Smooth muscle cell (in vitro differentiated cells): ENCODE measurements around the gene SHISA6. TPM values are rescaled to one million over a fixed set of nuclear protein-coding genes. Genes with fewer than 3 reads are reported as not detected.

Source experiments
- DNase-seq: peaks from one replicate; lab custom pipeline; 2025; ENCODE audit not compliant: unreplicated experiment; lab: John Stamatoyannopoulos, UW
- H2AFZ ChIP-seq: fragments of 200-600 bp; sonication (generic); 2 replicates; pipeline ENCODE4 v1.6.0; 2016; ENCODE audit warnings: antibody characterized with exemption, low read depth, mild to moderate bottlenecking
- H3F3A ChIP-seq: fragments of 200-600 bp; sonication (generic); 2 replicates; pipeline ENCODE4 v1.6.0; 2017; ENCODE audit warnings: antibody characterized with exemption, low read depth
- H3K27ac ChIP-seq: fragments of 200-600 bp; sonication (generic); 2 replicates; pipeline ENCODE4 v1.5.1; 2016; ENCODE audit warnings: low read depth, mild to moderate bottlenecking
- H3K27me3 ChIP-seq: fragments of 200-600 bp; sonication (generic); 2 replicates; pipeline ENCODE4 v1.6.1; 2016; ENCODE audit warnings: low read depth, mild to moderate bottlenecking
- H3K36me3 ChIP-seq: fragments of 200-600 bp; sonication (generic); 2 replicates; pipeline ENCODE4 v1.5.1; 2016; ENCODE audit warnings: low read depth
- H3K4me1 ChIP-seq: fragments of 200-600 bp; sonication (generic); 2 replicates; pipeline ENCODE4 v1.5.1; 2016; ENCODE audit warnings: low read depth
- H3K4me2 ChIP-seq: fragments of 200-600 bp; sonication (generic); 2 replicates; pipeline ENCODE4 v1.6.0; 2016; ENCODE audit warnings: mild to moderate bottlenecking
- H3K4me3 ChIP-seq: fragments of 200-600 bp; sonication (generic); 2 replicates; pipeline ENCODE4 v1.5.1; 2016; ENCODE audit warnings: mild to moderate bottlenecking
- H3K79me2 ChIP-seq: fragments of 200-600 bp; sonication (generic); 2 replicates; pipeline ENCODE4 v1.6.0; 2016; ENCODE audit warnings: low read depth, mild to moderate bottlenecking
- H3K9ac ChIP-seq: fragments of 200-600 bp; sonication (generic); 2 replicates; pipeline ENCODE4 v1.6.0; 2016; ENCODE audit warnings: low read depth
- H3K9me3 ChIP-seq: fragments of 200-600 bp; sonication (generic); replicated peaks from 2 replicates; pipeline ENCODE4 v1.5.1; 2016; ENCODE audit warnings: low read depth
- H4K20me1 ChIP-seq: fragments of 200-600 bp; sonication (generic); 2 replicates; pipeline ENCODE4 v1.6.0; 2016; ENCODE audit warnings: low read depth
- WGBS: methylation state at CpG from one replicate; pipeline ENCODE4 v1.1.7; 2016; ENCODE audit warnings: low lambda C conversion rate; 5-methylcytosine and 5-hydroxymethylcytosine counted together
- polyA plus RNA-seq: library from polyadenylated mRNA; unstranded; fragments of >200 nt; fragmentation: Nextera tagmentation; extraction: Ambion mirVana; gene quantifications from 2 replicates; pipeline ENCODE4 v1.2.1, GENCODE V29; 2016
- total RNA-seq: library from RNA; depleted of rRNA; stranded (reverse); fragments of >200 nt; gene quantifications from 2 replicates; pipeline ENCODE4 v1.2.3, GENCODE V29; 2014
- TF ChIP-seq, protein P1 (sequence below): fragments of 200-600 bp; sonication (generic); IDR thresholded peaks from 2 replicates; pipeline ENCODE4 v1.5.1; 2017; ENCODE audit warnings: borderline replicate concordance, mild to moderate bottlenecking, antibody characterized with exemption; ENCODE audit not compliant: insufficient read depth, poor library complexity, severe bottlenecking

SHISA6 gene
- total and polyA plus RNA-seq, 2 experiments from 2014 or later: 0.04 to 0.35 TPM

DNA sequence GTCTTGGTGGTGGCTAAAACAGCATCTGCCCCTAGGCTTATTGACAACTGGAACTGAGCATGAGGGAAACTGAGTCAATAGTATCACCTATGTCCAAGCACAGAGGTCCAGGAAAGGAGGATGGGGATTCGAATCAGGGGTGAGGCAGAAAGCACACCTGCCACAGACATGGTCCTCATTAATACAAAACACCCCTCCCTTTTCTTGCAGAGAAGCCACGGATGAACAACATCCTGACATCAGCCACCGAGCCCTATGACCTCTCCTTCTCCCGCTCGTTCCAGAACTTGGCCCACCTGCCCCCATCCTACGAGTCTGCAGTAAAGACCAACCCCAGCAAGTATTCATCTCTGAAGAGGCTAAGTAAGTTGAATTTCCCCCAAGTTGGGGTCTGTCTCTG lies 314.5 kb downstream of the SHISA6 start:
- TF ChIP-seq, protein P1, sequence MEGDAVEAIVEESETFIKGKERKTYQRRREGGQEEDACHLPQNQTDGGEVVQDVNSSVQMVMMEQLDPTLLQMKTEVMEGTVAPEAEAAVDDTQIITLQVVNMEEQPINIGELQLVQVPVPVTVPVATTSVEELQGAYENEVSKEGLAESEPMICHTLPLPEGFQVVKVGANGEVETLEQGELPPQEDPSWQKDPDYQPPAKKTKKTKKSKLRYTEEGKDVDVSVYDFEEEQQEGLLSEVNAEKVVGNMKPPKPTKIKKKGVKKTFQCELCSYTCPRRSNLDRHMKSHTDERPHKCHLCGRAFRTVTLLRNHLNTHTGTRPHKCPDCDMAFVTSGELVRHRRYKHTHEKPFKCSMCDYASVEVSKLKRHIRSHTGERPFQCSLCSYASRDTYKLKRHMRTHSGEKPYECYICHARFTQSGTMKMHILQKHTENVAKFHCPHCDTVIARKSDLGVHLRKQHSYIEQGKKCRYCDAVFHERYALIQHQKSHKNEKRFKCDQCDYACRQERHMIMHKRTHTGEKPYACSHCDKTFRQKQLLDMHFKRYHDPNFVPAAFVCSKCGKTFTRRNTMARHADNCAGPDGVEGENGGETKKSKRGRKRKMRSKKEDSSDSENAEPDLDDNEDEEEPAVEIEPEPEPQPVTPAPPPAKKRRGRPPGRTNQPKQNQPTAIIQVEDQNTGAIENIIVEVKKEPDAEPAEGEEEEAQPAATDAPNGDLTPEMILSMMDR: no peak
- Histone ChIP-seq H3K9ac (no peak overlapping the region), H3K9me3 (no peaks in the 10 kb centered on the region), H3K79me2 (no peaks in the 10 kb centered on the region), H3K4me3 (no peak overlapping the region), H3K36me3 (no peaks in the 10 kb centered on the region), H3K4me1 (no peaks in the 10 kb centered on the region), H3K27me3 (peaks cover 8% of the 10 kb centered on the region), H3F3A (no peaks in the 10 kb centered on the region), H3K4me2 (no peak overlapping the region), H3K27ac (no peak overlapping the region), H2AFZ (no peak overlapping the region), H4K20me1 (no peaks in the 10 kb centered on the region)
- 85% methylated on average over 6 of the region's 6 CpGs for WGBS
- DNase-seq: no peak

- WGBS: 96% methylated on average over 46 of the region's 46 CpGs
- H3K9me3 ChIP-seq: no peaks in the 10 kb centered on the region
- no peak overlapping the region for H3K27ac ChIP-seq
- H4K20me1 ChIP-seq: no peaks in the 10 kb centered on the region
- H3K4me2 ChIP-seq: no peak overlapping the region
- H3K36me3 ChIP-seq: no peaks in the 10 kb centered on the region
- H3K9ac ChIP-seq: no peak overlapping the region
- no peaks in the 10 kb centered on the region for H3K4me1 ChIP-seq
- H3F3A ChIP-seq: no peaks in the 10 kb centered on the region
- H2AFZ ChIP-seq: no peak overlapping the region
- no peak overlapping the region for H3K4me3 ChIP-seq
- no peaks in the 10 kb centered on the region for H3K79me2 ChIP-seq
- DNase-seq: no peak
- TF ChIP-seq, protein P1: no peak
- peaks cover 5% of the 10 kb centered on the region for H3K27me3 ChIP-seq
These were observed 316.9 kb downstream of the SHISA6 start for GRCh38 chr17:11557727-11558452.

DNA sequence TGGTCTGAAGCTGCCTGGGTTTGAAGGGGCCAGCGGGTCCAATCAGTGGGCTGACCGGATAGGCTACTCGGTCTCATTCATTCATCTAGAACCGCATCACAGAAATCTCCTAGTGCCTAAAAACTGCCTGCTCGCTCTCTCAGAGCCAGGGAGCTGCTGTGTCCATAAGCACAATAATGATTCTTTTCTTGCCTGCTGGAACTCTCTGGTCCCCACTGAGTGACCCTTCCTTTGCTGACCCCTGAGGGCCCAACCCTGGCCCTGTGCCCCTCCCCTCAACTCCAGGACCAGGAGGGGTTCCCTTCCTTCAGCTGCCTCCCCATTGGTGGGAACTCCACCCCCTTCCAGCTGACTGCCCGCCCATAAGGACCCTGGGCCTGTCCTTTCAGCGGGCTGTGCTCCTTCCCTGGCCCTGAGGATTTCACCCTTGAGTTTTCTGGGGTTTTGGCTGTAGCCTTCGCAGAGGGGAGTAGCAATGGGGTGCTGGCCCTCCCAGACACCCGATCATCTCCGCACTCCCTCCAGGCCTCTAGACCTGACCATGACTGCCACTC lies 317.7 kb downstream of the SHISA6 start:
- Histone ChIP-seq H4K20me1 (no peaks in the 10 kb centered on the region), H3K79me2 (no peaks in the 10 kb centered on the region), H3K27ac (no peak overlapping the region), H3F3A (no peaks in the 10 kb centered on the region), H3K27me3 (peaks cover 3% of the 10 kb centered on the region), H3K4me2 (no peak overlapping the region), H3K9ac (no peak overlapping the region), H3K4me1 (no peaks in the 10 kb centered on the region), H3K36me3 (no peaks in the 10 kb centered on the region), H3K9me3 (no peaks in the 10 kb centered on the region), H2AFZ (no peak overlapping the region), H3K4me3 (no peak overlapping the region)
- WGBS: 92% methylated on average over 10 of the region's 10 CpGs
- DNase-seq: no peak
- TF ChIP-seq, protein P1: no peak

DNA sequence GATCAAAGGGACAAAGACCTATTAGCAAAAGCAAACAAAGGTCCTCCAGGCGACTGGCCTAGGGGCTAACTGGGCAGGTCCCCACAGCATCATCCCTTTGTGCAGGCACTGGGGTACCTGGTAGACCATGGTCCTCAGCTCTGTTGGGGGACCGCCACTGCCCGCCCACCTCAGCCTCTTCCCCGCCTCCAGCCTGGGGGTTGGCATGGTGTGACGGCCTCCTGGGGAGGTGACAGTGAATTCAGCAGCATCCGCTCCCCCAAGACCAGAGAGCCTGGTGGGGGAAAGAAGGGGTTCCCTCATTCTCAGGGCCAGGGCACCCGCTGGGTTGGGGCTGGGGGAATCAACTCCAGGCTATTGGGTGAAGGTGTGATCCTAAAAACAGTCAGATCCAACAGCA lies 318.6 kb downstream of the SHISA6 start:
- H4K20me1 ChIP-seq: no peaks in the 10 kb centered on the region
- 83% methylated on average over 7 of the region's 7 CpGs for WGBS

More for the DNA sequence above, 318.6 kb downstream of the SHISA6 start:
- no peaks in the 10 kb centered on the region for H3K79me2 ChIP-seq
- TF ChIP-seq, protein P1: no peak
- H3K9ac ChIP-seq: no peak overlapping the region
- H3K36me3 ChIP-seq: no peaks in the 10 kb centered on the region
- no peaks in the 10 kb centered on the region for H3K9me3 ChIP-seq
- no peak overlapping the region for H3K4me3 ChIP-seq
- peaks cover 3% of the 10 kb centered on the region for H3K27me3 ChIP-seq
- H3K4me1 ChIP-seq: no peaks in the 10 kb centered on the region
- no peak overlapping the region for H2AFZ ChIP-seq
- DNase-seq: no peak
- no peak overlapping the region for H3K4me2 ChIP-seq
- no peaks in the 10 kb centered on the region for H3F3A ChIP-seq
- H3K27ac ChIP-seq: no peak overlapping the region
